Ectodermal cell (in vitro differentiated cells): ENCODE measurements around the gene C2CD2.

Source experiments
- H3K27ac ChIP-seq: 2 replicates; pipeline ENCODE4 v1.7.0; 2013; ENCODE audit warnings: mild to moderate bottlenecking, low read depth, low read length; ENCODE audit not compliant: insufficient read depth, poor library complexity, severe bottlenecking
- H3K27me3 ChIP-seq: 2 replicates; pipeline ENCODE4 v1.7.0; 2013; ENCODE audit warnings: mild to moderate bottlenecking, low read length; ENCODE audit not compliant: insufficient read depth, control insufficient read depth, poor library complexity, severe bottlenecking
- H3K36me3 ChIP-seq: one replicate; pipeline ENCODE4 v1.7.0; 2013; ENCODE audit warnings: low read length; ENCODE audit not compliant: control insufficient read depth, insufficient read depth
- H3K4me1 ChIP-seq: one replicate; pipeline ENCODE4 v1.7.0; 2013; ENCODE audit warnings: low read length; ENCODE audit not compliant: control insufficient read depth, insufficient read depth
- H3K4me3 ChIP-seq: 2 replicates; pipeline ENCODE4 v1.7.0; 2013; ENCODE audit warnings: low read depth, low read length, control low read depth; ENCODE audit not compliant: insufficient read depth
- H3K9me3 ChIP-seq: 2 replicates; pipeline ENCODE4 v1.7.0; 2013; ENCODE audit warnings: mild to moderate bottlenecking, low read length, moderate library complexity; ENCODE audit not compliant: control insufficient read depth
- WGBS, 2 experiments: methylation state at CpG; one replicate each; pipeline ENCODE4 v1.1.7; 2013; ENCODE audit warnings: missing lambda C conversion rate in 2 of 2; 5-methylcytosine and 5-hydroxymethylcytosine counted together

C2CD2 gene

GRCh38 chr21:41914965-41915364 lies 38.9 kb downstream of the C2CD2 start:
- H3K4me3 ChIP-seq, result no peak overlapping the region
- H3K9me3 ChIP-seq, result no peaks in the 10 kb centered on the region
- no peaks in the 10 kb centered on the region for H3K4me1 ChIP-seq
- H3K27ac ChIP-seq, result no peak overlapping the region
- no peaks in the 10 kb centered on the region for H3K27me3 ChIP-seq
- H3K36me3 ChIP-seq, result peaks cover 6% of the 10 kb centered on the region
- 81 to 84% methylated on average over 6 of the region's 6 CpGs for WGBS, 2 experiments

- Histone ChIP-seq H3K36me3 (peaks cover 6% of the 10 kb centered on the region), H3K4me1 (no peaks in the 10 kb centered on the region)
- WGBS, 2 experiments, result 94 to 96% methylated on average over 12 of the region's 12 CpGs
These were observed 39.5 kb downstream of the C2CD2 start for GRCh38 chr21:41914358-41914757.

GRCh38 chr21:41913230-41913629 lies 40.6 kb downstream of the C2CD2 start:
- Histone ChIP-seq H3K27ac (no peak overlapping the region), H3K9me3 (no peaks in the 10 kb centered on the region), H3K4me3 (no peak overlapping the region), H3K4me1 (no peaks in the 10 kb centered on the region), H3K27me3 (no peaks in the 10 kb centered on the region), H3K36me3 (peaks cover 6% of the 10 kb centered on the region)
- 93 to 96% methylated on average over 9 of the region's 9 CpGs for WGBS, 2 experiments

More at GRCh38 chr21:41914358-41914757, 39.5 kb downstream of the C2CD2 start:
- Histone ChIP-seq H3K27ac (no peak overlapping the region), H3K9me3 (no peaks in the 10 kb centered on the region), H3K4me3 (no peak overlapping the region), H3K27me3 (no peaks in the 10 kb centered on the region)

GRCh38 chr21:41908829-41909228 lies 45.0 kb downstream of the C2CD2 start:
- no peak overlapping the region for H3K27ac ChIP-seq
- H3K4me3 ChIP-seq, result no peak overlapping the region
- no peaks in the 10 kb centered on the region for H3K9me3 ChIP-seq
- H3K27me3 ChIP-seq, result no peaks in the 10 kb centered on the region
- no peaks in the 10 kb centered on the region for H3K4me1 ChIP-seq
- 93 to 99% methylated on average over 2 to 3 of the region's 3 CpGs for WGBS, 2 experiments
- no peaks in the 10 kb centered on the region for H3K36me3 ChIP-seq

- H3K9me3 ChIP-seq, result no peaks in the 10 kb centered on the region
- no peaks in the 10 kb centered on the region for H3K4me1 ChIP-seq
- H3K36me3 ChIP-seq, result no peaks in the 10 kb centered on the region
- H3K27ac ChIP-seq, result no peak overlapping the region
- 92 to 94% methylated on average over 36 of the region's 36 CpGs for WGBS, 2 experiments
- H3K4me3 ChIP-seq, result no peak overlapping the region
- H3K27me3 ChIP-seq, result no peaks in the 10 kb centered on the region
These were observed 46.1 kb downstream of the C2CD2 start for GRCh38 chr21:41907496-41908258.

GRCh38 chr21:41906770-41907169 lies 47.0 kb downstream of the C2CD2 start:
- Histone ChIP-seq H3K27ac (no peak overlapping the region), H3K36me3 (no peaks in the 10 kb centered on the region), H3K4me3 (no peak overlapping the region), H3K27me3 (no peaks in the 10 kb centered on the region), H3K9me3 (no peaks in the 10 kb centered on the region), H3K4me1 (no peaks in the 10 kb centered on the region)
- 92% methylated on average over 14 of the region's 14 CpGs for WGBS, 2 experiments

GRCh38 chr21:41903559-41904351 lies 50.1 kb downstream of the C2CD2 start:
- Histone ChIP-seq H3K9me3 (no peaks in the 10 kb centered on the region), H3K27me3 (no peaks in the 10 kb centered on the region), H3K4me1 (peaks cover 5% of the 10 kb centered on the region), H3K4me3 (no peak overlapping the region), H3K36me3 (no peaks in the 10 kb centered on the region), H3K27ac (no peak overlapping the region)
- 81 to 82% methylated on average over 23 of the region's 23 CpGs for WGBS, 2 experiments

- H3K27me3 ChIP-seq, result no peaks in the 10 kb centered on the region
- H3K4me1 ChIP-seq, result peaks cover 13% of the 10 kb centered on the region
- H3K36me3 ChIP-seq, result no peaks in the 10 kb centered on the region
- no peaks in the 10 kb centered on the region for H3K9me3 ChIP-seq
- H3K4me3 ChIP-seq, result no peak overlapping the region
- no peak overlapping the region for H3K27ac ChIP-seq
- 95 to 96% methylated on average over 8 of the region's 8 CpGs for WGBS, 2 experiments
These were observed 50.9 kb downstream of the C2CD2 start for GRCh38 chr21:41902946-41903345.

- 95 to 96% methylated on average over 2 of the region's 3 CpGs for WGBS, 2 experiments
- H3K27ac ChIP-seq, result no peak overlapping the region
These were observed 52.0 kb downstream of the C2CD2 start for GRCh38 chr21:41901782-41902181.

GRCh38 chr21:41901099-41901498 lies 52.7 kb downstream of the C2CD2 start:
- H3K36me3 ChIP-seq, result no peaks in the 10 kb centered on the region
- 96 to 98% methylated on average over 9 to 12 of the region's 12 CpGs for WGBS, 2 experiments
- no peak overlapping the region for H3K4me3 ChIP-seq
- H3K27ac ChIP-seq, result no peak overlapping the region
- peaks cover 26% of the 10 kb centered on the region for H3K4me1 ChIP-seq
- no peaks in the 10 kb centered on the region for H3K9me3 ChIP-seq
- H3K27me3 ChIP-seq, result no peaks in the 10 kb centered on the region

More at GRCh38 chr21:41901782-41902181, 52.0 kb downstream of the C2CD2 start:
- Histone ChIP-seq H3K4me1 (peaks cover 23% of the 10 kb centered on the region), H3K36me3 (no peaks in the 10 kb centered on the region), H3K27me3 (no peaks in the 10 kb centered on the region), H3K9me3 (no peaks in the 10 kb centered on the region), H3K4me3 (no peak overlapping the region)
